Subcutaneous abdominal adipose tissue (tissue), 5 donors: ENCODE results near the gene RPUSD1.

ENCODE experiments used
- H3K27ac ChIP-seq: one replicate; pipeline ENCODE4 v1.7.0; 2013; ENCODE audit warnings: low read depth, mild to moderate bottlenecking, inconsistent platforms, low read length, moderate library complexity
- H3K27me3 ChIP-seq, 5 donors: one replicate each; pipeline ENCODE4 v1.7.0; 2013; ENCODE audit warnings: low read length in 5 of 5, inconsistent platforms in 1 of 5; ENCODE audit not compliant: control insufficient read depth in 5 of 5, insufficient read depth in 4 of 5
- H3K36me3 ChIP-seq, 5 donors: one replicate each; pipeline ENCODE4 v1.7.0; 2013; ENCODE audit warnings: low read length in 5 of 5; ENCODE audit not compliant: control insufficient read depth in 5 of 5, insufficient read depth in 5 of 5
- H3K4me1 ChIP-seq, 5 donors: one replicate each; pipeline ENCODE4 v1.7.0; 2013; ENCODE audit warnings: low read length in 5 of 5, mild to moderate bottlenecking in 3 of 5, moderate library complexity in 1 of 5; ENCODE audit not compliant: control insufficient read depth in 5 of 5, insufficient read depth in 5 of 5
- H3K4me3 ChIP-seq, 5 donors: one replicate each; pipeline ENCODE4 v1.7.0; 2013; ENCODE audit warnings: low read length in 5 of 5, low read depth in 1 of 5
- H3K9ac ChIP-seq, 5 donors: one replicate each; pipeline ENCODE4 v1.7.0; 2013; ENCODE audit warnings: low read length in 5 of 5, mild to moderate bottlenecking in 4 of 5, moderate library complexity in 3 of 5
- H3K9me3 ChIP-seq, 5 donors: one replicate each; pipeline ENCODE4 v1.7.0; 2013; ENCODE audit warnings: low read length in 5 of 5; ENCODE audit not compliant: control insufficient read depth in 5 of 5
- donor health status: healthy.
- donor health status: healthy.
- donor health status: healthy.
- donor health status: healthy.
- donor health status: healthy.

RPUSD1 gene

GRCh38 chr16:800834-801511 lies 12.8 kb upstream of the RPUSD1 start:
- peaks cover 0 to 3% (median 0%) of the 10 kb centered on the region in 5 donors for H3K4me1 ChIP-seq
- peaks cover 41 to 55% (median 51%) of the 10 kb centered on the region in 5 donors for H3K27me3 ChIP-seq
- no peak overlapping the region for H3K27ac ChIP-seq
- H3K9me3 ChIP-seq, result no peaks in the 10 kb centered on the region
- H3K36me3 ChIP-seq, result no peaks in the 10 kb centered on the region
- no peak overlapping the region for H3K9ac ChIP-seq
- no peak overlapping the region for H3K4me3 ChIP-seq

- Histone ChIP-seq H3K27ac (no peak within 1 kb of the TSS), H3K9ac (no peak within 1 kb of the TSS), H3K27me3 (peaks cover 41 to 53% (median 51%) of the 10 kb centered on the region in 5 donors), H3K4me1 (no peaks in the 10 kb centered on the region), H3K9me3 (no peaks in the 10 kb centered on the region), H3K4me3 (no peak within 1 kb of the TSS), H3K36me3 (no peaks in the 10 kb centered on the region)
These were observed 12.0 kb upstream of the RPUSD1 start, which contains the start of gene GNG13 for GRCh38 chr16:799948-800833. TSS of gene GNG13 (minus strand) at chr16:800734. CDS start at chr16:799077, 1,657 bp downstream.

- Histone ChIP-seq H3K27me3 (peaks cover 41 to 53% (median 49%) of the 10 kb centered on the region in 5 donors), H3K4me3 (no peak overlapping the region), H3K27ac (no peak overlapping the region)
These were observed 11.1 kb upstream of the RPUSD1 start for GRCh38 chr16:799111-799947.

GRCh38 chr16:798666-799065 lies 10.5 kb upstream of the RPUSD1 start:
- no peaks in the 10 kb centered on the region for H3K4me1 ChIP-seq
- H3K9ac ChIP-seq, result no peak overlapping the region
- H3K27me3 ChIP-seq, result peaks cover 41 to 52% (median 46%) of the 10 kb centered on the region in 5 donors
- no peaks in the 10 kb centered on the region for H3K36me3 ChIP-seq
- no peak overlapping the region for H3K27ac ChIP-seq
- no peak overlapping the region for H3K4me3 ChIP-seq
- no peaks in the 10 kb centered on the region for H3K9me3 ChIP-seq

More at GRCh38 chr16:799111-799947, 11.1 kb upstream of the RPUSD1 start:
- Histone ChIP-seq H3K36me3 (no peaks in the 10 kb centered on the region), H3K4me1 (no peaks in the 10 kb centered on the region), H3K9me3 (no peaks in the 10 kb centered on the region), H3K9ac (no peak overlapping the region)

- H3K27ac ChIP-seq, result no peak overlapping the region
- H3K27me3 ChIP-seq, result peaks cover 32 to 43% (median 36%) of the 10 kb centered on the region in 5 donors
- H3K4me1 ChIP-seq, result no peaks in the 10 kb centered on the region
- H3K36me3 ChIP-seq, result peaks cover 0 to 5% (median 0%) of the 10 kb centered on the region in 5 donors
- no peak overlapping the region for H3K4me3 ChIP-seq
- H3K9me3 ChIP-seq, result no peaks in the 10 kb centered on the region
- H3K9ac ChIP-seq, result no peak overlapping the region
These were observed 9.5 kb upstream of the RPUSD1 start for GRCh38 chr16:797686-798085.

DNA sequence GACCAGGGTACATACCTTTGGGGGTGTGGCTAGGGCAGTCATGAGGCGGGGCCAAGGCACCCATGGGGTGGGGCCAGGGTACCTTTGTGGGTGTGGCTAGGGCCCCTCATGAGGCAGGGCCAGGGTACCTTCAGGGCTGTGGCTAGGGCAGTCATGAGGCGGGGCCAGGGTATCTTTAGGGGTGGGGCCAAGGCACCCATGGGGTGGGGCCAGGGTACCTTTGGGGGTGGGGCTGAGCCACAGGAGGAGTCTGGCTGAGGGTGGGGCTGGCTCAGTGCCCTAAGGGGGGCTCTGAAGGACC lies 8.9 kb upstream of the RPUSD1 start:
- Histone ChIP-seq H3K27ac (no peak overlapping the region), H3K4me3 (no peak overlapping the region), H3K4me1 (no peaks in the 10 kb centered on the region), H3K9ac (no peak overlapping the region), H3K27me3 (peaks cover 26 to 36% (median 30%) of the 10 kb centered on the region in 5 donors), H3K9me3 (no peaks in the 10 kb centered on the region), H3K36me3 (peaks cover 0 to 7% (median 0%) of the 10 kb centered on the region in 5 donors)

- H3K27ac ChIP-seq, result no peak overlapping the region
- H3K4me1 ChIP-seq, result no peaks in the 10 kb centered on the region
- H3K27me3 ChIP-seq, result peaks cover 20 to 31% (median 25%) of the 10 kb centered on the region in 5 donors
These were observed 8.3 kb upstream of the RPUSD1 start for GRCh38 chr16:796296-797119.

GRCh38 chr16:795580-796229 lies 7.5 kb upstream of the RPUSD1 start:
- Histone ChIP-seq H3K27ac (no peak overlapping the region), H3K9ac (no peak overlapping the region), H3K9me3 (no peaks in the 10 kb centered on the region), H3K4me1 (no peaks in the 10 kb centered on the region), H3K36me3 (peaks cover 0 to 13% (median 3%) of the 10 kb centered on the region in 5 donors), H3K4me3 (no peak overlapping the region), H3K27me3 (peaks cover 12 to 23% (median 17%) of the 10 kb centered on the region in 5 donors)

More at GRCh38 chr16:796296-797119, 8.3 kb upstream of the RPUSD1 start:
- Histone ChIP-seq H3K36me3 (peaks cover 0 to 9% (median 3%) of the 10 kb centered on the region in 5 donors), H3K4me3 (no peak overlapping the region), H3K9ac (no peak overlapping the region), H3K9me3 (no peaks in the 10 kb centered on the region)
